Hematopoietic multipotent progenitor cell treated with erythropoietin and hydrocortisone succinate and interleukin-3 and kit ligand, for 8 days (in vitro differentiated cells): Measurements from ENCODE around the gene FBXL3.
"Not testable (repeated sequence)": the region's sequence is repeated elsewhere in the genome, so short reads cannot be mapped to it uniquely, and the experiment has no call there.

Experiments used
- DNase-seq: peaks from one replicate; pipeline ENCODE4 v3.0.0-alpha.2; 2015

FBXL3 gene

GRCh38 chr13:76982061-76982460, 44.9 kb downstream of the FBXL3 start:
- DNase-seq = no peak

DNA sequence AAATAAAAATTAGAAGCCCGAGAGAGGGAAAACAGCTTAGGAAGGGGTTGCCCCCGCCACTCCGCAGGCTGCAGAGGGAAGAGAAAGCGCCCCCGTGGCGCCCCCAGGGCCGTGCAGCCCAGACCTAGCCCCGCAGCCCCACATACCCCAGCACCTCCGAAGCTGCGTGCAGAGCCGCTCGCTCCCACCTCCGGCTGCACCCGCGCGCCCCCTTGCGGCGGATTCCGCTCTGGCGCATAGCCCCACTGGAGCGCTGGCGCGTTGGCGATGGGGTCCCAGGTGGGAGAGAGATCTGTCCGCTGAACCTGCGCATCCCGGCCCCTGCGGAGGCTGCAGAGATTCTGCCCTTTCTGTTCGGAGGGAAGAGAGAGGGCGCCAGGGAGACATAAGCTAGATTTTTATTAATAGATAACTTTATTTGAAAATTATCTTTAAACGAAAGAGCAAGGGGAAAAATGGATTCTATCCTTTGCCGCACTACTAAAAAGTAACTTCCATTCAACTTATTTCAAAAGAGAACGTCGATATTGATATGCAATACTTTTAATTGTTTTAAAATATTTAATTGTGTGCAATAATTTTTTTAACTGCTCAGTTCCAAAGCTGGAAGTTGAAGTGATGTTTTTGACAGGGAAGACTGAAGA, 46.8 kb downstream of the FBXL3 start:
- peak; percentile 65 for DNase-seq

DNA sequence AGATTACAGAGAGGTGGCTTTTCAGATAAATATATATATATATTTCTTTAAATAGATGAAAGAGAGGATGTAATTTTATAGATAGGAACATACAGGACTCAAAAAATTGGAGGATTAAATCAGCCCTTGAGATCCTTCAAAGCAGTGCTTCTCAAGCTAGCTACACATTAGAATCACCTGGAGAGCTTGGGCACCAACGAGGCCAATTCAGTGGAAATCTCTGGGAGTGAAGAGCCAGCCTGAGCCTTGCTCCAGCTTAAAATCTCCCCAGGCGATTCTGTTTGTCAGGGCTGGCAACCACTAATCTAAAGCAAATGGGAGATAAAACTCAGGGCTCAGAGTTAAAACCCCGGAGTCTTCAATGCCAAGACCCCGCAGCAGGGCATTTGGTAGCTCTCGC, 50.0 kb downstream of the FBXL3 start:
- no peak for DNase-seq

DNA sequence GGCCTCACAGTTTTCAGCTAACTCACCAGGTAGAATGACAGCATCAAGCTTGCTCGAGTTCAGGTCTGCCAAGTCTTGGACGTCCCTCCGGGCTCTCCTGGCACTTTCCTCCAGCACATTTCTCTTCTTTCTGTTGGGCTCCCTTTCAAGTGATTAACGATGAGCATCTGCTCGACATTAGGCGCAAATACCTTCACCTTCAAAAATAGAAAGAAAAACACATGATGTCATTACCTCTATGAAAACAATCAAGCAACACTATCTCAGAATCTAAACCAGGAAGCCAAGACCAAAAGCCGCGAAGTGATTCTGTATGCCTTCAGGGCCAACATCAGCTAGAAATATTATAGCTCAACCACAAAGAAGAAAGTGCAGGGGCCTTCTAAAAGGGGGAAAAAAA, 50.5 kb downstream of the FBXL3 start:
- no peak for DNase-seq

DNA sequence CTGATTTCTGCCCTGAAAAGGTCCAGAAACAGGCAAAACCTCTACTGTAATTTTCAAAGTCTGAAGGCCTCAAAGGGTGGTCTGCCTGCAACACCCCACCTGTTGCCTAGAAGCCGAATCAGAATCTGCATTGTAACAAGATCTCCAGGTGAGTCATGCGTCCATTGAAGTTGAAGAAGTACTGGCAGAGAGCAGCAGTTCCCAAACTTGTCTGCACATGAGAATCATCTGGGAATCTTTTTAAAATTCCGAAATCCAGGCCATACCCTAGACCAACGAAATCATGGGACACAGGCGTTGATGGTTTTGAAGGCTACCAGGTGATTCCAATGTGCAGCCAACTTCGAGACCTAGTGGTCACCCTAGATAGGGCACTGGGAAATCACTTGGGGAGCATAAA, 51.1 kb downstream of the FBXL3 start:
- DNase-seq = no peak

DNA sequence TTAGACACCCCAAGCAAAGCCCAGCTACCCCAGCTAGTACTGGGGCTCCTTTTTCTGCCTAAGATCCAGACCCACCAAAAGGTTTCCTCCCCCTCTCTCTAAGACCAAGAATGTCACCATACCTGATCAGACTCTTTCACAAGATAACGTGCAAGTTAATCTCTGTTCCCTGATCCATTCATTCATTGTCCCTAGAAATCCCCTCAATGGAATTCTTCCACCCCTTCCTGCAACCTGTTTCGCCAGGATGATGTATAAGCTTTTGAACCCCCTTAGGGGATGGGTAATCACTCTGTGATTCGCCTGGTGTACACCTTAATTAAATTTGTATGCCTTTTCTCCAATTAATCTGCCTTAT, 52.4 kb downstream of the FBXL3 start:
- DNase-seq = no peak

GRCh38 chr13:76973920-76974617, 52.9 kb downstream of the FBXL3 start:
- DNase-seq = no peak

DNA sequence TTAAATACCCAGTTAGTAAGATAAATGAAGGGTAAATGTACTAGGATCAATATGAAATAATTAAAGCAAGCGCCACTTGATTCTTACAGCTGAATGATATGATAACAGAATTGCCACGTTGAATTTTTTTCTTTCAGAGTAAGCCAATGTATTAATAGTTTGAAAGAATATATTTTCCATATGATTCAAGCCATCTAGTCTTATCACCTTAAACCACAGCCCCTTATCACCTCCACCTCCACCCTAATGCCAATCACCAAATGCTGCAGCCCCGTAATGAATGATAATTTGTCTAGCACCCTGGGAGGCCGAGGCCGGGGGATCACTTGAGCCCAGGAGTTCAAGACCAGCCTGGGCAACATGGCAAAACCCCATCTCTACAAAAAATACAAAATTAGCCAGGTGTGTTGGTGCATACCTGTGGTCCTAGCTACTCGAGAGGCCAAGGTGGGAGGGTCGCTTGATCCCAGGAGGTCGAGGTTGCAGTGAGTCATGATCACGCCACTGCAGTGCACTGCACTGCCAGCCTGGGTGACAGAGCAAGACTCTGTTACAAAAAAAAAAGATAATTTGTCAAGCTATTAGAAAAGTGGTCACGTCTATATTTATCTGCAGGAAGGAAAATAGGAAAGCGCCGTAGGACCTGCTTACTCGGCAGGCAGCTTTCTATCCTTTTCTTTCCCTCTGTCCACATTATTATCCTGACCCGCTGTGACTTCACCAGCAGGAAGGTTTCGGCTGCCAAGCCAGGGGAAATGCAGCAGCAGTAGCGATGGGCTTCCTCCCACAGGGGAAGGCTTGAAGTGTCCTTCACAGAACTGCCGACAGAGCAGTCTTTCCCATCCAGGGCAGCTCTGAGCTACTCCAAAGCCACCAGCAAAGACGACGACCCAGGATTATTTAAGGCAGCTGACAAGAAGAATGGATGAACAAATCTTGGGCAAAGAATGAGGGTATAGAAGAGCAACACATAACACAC, 54.8 kb downstream of the FBXL3 start:
- DNase-seq = peak; percentile 76

- peak; percentile 17 for DNase-seq
Measured at GRCh38 chr13:76971215-76971614, 55.7 kb downstream of the FBXL3 start.

DNA sequence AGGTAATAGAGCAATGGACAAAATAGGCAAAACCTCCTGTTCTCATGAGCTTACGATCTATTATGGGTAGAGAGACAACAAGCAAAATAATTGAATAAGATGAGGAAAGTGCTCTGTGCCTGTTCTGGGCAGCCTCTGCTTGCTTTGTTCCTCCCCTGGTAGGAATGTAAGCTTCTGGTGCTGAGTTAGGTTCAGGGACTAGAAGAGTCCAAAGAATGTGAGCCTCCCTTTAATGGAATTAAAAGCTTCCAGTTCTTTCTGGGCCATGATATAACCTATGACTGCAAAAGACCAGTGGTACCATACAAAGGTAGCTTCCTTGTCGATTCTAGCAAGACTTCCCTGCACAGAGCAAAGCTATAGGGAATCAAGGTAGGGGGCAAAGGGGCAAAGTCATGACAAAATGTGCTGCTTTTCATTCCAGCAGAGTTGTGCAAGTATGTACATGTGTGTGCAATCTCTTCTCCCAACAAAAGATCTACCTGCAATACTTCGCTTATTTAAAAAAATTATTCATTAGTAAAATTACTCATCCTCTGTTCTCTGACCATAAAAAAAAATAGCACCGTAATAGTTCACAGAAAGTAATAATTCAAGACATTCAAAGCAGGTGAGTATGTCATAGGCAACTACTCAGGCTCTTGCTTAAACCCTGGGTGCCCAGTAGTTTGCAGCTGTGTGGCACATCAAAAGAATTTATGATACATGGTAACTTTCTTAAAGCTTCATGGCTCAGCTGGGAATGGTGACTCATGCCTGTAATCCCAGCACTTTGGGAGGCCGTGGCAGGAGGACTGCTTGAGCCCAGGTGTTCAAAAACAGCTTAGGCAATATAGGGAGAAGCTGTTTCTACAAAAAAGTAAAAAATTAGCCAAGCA, 57.2 kb downstream of the FBXL3 start:
- no peak for DNase-seq

DNA sequence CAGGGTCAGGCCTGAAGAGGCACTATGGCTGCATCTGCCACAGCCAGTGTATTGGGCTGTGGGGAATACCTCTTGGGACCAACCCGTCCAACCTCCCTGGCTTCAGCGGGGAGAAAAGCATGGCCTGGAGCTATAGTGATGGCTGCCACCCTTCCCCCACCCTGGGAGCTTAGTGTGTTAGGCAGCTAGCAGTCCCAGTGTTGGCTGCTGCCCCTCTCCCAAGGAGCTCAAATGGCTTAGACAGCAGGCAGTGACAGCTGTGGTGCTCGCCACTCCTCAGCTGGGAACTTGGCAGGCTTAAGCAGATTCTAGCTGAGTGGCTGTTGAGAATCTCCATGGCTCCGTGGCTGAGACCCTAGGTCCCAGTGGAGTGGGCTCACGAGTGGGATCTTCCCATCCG, 58.9 kb downstream of the FBXL3 start:
- DNase-seq = no peak

GRCh38 chr13:76967031-76967430, 59.9 kb downstream of the FBXL3 start:
- no peak for DNase-seq

DNA sequence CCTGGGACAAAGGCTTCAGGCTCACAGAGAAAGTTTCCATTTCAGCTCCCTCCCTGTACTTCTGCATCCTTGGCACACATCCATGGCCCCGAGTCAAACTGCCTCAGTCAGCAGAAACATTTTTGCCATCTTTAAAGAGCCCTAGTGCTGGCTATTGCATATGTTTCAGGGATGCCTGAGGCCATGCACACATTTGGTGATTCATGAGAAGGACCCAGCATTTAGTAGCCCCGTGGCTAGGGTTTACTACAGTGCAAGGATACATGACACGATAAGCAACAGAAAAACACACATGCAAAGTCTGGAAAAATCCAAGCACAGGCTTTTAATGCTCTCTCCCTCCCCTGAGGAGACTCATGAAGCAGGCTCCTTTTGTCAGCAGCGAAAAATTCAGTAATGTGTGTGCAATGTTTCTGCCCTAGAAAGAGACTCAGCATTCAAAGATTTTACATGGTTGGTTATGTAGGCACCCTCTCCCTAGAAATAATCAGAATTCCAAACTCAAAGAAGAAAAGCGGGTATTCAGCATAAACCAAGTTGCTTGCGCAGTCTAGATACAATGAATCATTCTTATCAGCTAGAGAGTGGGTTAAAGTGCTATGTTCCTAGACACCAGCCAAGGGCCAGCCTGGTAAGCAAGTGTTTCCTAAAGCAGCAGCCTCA, 61.1 kb downstream of the FBXL3 start:
- DNase-seq = no peak

DNA sequence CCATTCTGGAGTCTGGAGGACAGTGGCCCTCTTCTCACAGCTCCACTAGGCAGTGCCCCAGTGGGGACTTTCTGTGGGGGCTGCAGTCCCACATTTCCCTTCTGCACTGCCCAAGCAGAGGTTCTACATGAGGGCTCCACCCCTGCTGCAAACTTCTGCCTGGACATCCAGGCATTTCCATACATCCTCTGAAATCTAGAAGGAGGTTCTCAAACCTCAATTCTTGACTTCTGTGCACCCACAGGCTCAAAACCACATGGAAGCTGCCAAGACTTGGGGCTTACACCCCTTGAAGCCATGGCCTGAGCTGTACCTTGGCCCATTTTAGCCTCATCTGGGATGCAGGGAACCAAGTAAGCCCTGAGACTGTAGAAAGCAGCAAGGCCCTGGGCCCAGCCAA, 67.2 kb downstream of the FBXL3 start:
- DNase-seq = not testable (repeated sequence)

GRCh38 chr13:76958841-76959432, 68.0 kb downstream of the FBXL3 start:
- DNase-seq = no peak

GRCh38 chr13:76955661-76956060, 71.3 kb downstream of the FBXL3 start:
- no peak for DNase-seq
